ENCODE data around the gene RPS6KA2. TPM values are rescaled to one million over a fixed set of nuclear protein-coding genes. Genes with fewer than 3 reads are reported as not detected.
"Not testable (repeated sequence)": the region's sequence is repeated elsewhere in the genome, so short reads cannot be mapped to it uniquely, and the experiment has no call there.

The RPS6KA2 gene
- total and polyA plus RNA-seq, 5 experiments from 2014 or later: 2.1 to 13.6 (median 4.8) TPM

DNA sequence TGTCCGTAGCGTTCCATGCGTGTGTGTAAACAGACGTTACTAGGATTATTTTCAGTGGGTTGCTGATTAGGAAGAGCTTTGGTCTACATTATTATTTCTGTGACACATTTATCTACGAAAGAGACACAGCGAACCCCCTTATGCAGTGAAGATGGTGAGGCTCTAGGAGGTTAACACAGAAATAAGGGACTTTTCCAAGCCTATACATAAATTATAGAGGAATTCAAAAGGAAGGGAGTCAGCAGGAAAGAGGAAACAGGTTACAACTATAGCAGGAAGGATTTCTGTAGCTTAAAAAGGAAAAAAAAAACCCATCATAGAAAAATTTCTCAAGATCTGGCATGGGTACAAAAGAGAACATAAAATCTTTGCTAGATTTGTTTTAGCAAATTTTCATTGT is 12.9 kb upstream of the RPS6KA2 start:
- H3K27ac Mint-ChIP-seq: no peak overlapping the region
- H3K9me3 Mint-ChIP-seq: peaks cover 0 to 27% (median 14%) of the 10 kb centered on the region in 9 donors
- peaks cover 8 to 17% (median 10%) of the 10 kb centered on the region in 4 donors for H3K4me1 Mint-ChIP-seq
- POLR2A ChIA-PET: no interaction called here
- H3K36me3 Mint-ChIP-seq: peaks cover 0 to 21% (median 2%) of the 10 kb centered on the region in 3 donors
- no peak overlapping the region for H3K4me3 Mint-ChIP-seq
- peaks cover 14 to 61% (median 35%) of the 10 kb centered on the region in 5 donors for H3K27me3 Mint-ChIP-seq
- DNase-seq: no peak
- no peak for ATAC-seq

DNA sequence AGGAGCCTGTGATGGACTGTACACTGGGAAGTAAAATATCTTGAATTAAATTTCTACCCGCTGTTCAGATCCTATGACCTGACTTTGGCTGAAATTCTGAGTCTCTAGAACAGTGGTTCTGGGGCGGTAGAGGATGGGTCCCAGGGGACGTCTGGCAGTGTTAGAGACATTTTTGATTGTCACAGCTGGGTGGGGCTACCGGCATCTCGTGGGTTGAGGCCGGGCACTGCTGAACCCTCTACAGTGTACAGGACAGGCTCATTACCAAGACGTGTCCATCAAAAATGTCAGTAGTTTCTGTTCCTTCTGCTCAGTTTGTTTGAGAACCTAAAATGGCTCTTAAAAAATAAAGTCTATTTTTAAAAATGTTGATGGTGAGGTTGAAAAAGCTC is 11.5 kb upstream of the RPS6KA2 start:
- ATAC-seq: no peak
- H3K9me3 Mint-ChIP-seq: peaks cover 0 to 21% (median 9%) of the 10 kb centered on the region in 9 donors
- no peak for DNase-seq
- no peak overlapping the region for H3K4me3 Mint-ChIP-seq
- no peak overlapping the region for H3K27ac Mint-ChIP-seq
- H3K27me3 Mint-ChIP-seq: peaks cover 14 to 67% (median 40%) of the 10 kb centered on the region in 5 donors
- POLR2A ChIA-PET: no interaction called here
- H3K4me1 Mint-ChIP-seq: peaks cover 9 to 17% (median 10%) of the 10 kb centered on the region in 4 donors
- peaks cover 0 to 11% (median 2%) of the 10 kb centered on the region in 3 donors for H3K36me3 Mint-ChIP-seq

- Mint-ChIP-seq H3K4me3 (no peak overlapping the region), H3K27me3 (peaks cover 14 to 71% (median 40%) of the 10 kb centered on the region in 5 donors), H3K4me1 (peaks cover 9 to 17% (median 10%) of the 10 kb centered on the region in 4 donors), H3K27ac (no peak overlapping the region), H3K9me3 (peaks cover 0 to 15% (median 6%) of the 10 kb centered on the region in 9 donors), H3K36me3 (peaks cover 0 to 6% (median 2%) of the 10 kb centered on the region in 3 donors)
- POLR2A ChIA-PET: no interaction called here
- ATAC-seq (no peak), DNase-seq (no peak)
Observed at GRCh38 chr6:166637812-166638572, 10.9 kb upstream of the RPS6KA2 start.

DNA sequence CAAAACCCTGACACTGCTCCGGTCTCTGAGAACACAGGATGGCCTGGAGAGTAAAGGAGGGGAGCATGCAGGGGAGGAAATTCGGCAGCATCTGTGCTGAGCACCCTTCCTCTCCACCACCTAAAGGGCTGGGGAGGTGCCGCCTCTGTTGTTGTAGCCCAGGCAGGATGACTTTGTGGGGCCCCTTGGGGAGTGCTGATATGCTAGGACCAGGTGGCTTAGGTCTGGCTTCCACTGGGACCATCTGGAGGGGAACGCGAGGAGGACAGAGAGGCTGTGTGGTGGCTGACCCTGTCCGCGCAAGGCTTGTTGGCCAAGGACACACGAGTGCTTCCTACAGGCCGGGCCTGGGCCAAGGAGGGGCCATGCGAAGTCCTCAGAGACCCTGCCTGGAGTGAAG is 9.9 kb upstream of the RPS6KA2 start:
- no peaks in the 10 kb centered on the region for H3K36me3 Mint-ChIP-seq
- H3K9me3 Mint-ChIP-seq: peaks cover 0 to 4% (median 0%) of the 10 kb centered on the region in 9 donors
- H3K27ac Mint-ChIP-seq: no peak overlapping the region
- H3K4me1 Mint-ChIP-seq: peaks cover 9 to 17% (median 10%) of the 10 kb centered on the region in 4 donors
- ATAC-seq (no peak), DNase-seq (no peak)
- peaks cover 14 to 82% (median 43%) of the 10 kb centered on the region in 5 donors for H3K27me3 Mint-ChIP-seq
- H3K4me3 Mint-ChIP-seq: no peak overlapping the region
- POLR2A ChIA-PET: no interaction called here

DNA sequence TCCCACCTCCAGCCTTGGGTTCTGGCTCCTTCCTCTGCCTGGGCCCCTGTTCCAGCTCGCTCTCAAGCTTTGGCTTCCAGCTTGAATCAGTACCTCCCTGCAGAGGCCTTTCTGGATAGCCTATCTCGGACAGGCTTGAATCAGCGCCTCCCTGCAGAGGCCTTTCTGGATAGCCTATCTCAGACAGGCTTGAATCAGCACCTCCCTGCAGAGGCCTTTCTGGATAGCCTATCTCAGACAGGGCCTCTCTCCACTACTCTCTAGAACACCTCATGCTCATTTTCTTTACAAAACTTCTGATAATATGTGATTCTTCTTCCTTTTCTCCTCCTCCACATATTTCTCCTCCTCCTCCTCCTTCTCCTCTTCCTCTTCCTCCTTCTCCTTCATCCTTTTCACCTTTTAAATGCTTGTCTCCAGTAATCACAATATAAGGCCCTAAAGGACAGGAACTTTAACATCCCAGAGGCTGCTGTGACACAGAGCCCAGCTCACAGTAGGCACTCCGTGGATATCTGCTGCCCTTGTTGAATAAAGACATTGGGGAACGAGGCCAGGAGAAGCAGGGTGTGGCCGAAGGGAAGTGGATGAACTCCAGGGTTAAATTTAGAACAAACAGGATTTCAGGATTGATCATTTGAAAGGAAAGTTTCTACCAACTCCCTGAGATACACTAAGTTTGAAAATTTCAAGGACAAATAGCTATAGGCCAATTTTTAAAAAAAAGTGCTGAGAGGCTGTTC is 9.3 kb upstream of the RPS6KA2 start:
- H3K36me3 Mint-ChIP-seq: no peaks in the 10 kb centered on the region
- ATAC-seq (no peak), DNase-seq (no peak)
- peaks cover 14 to 88% (median 47%) of the 10 kb centered on the region in 5 donors for H3K27me3 Mint-ChIP-seq
- no peak overlapping the region for H3K4me3 Mint-ChIP-seq
- H3K27ac Mint-ChIP-seq: peak overlapping the region in 2 of 10 donors; percentile 2 to 19
- POLR2A ChIA-PET: no interaction called here
- peaks cover 9 to 17% (median 10%) of the 10 kb centered on the region in 4 donors for H3K4me1 Mint-ChIP-seq
- H3K9me3 Mint-ChIP-seq: no peaks in the 10 kb centered on the region

GRCh38 chr6:166635013-166635970 is 8.2 kb upstream of the RPS6KA2 start:
- Mint-ChIP-seq H3K4me3 (no peak overlapping the region), H3K9me3 (no peaks in the 10 kb centered on the region), H3K4me1 (peaks cover 6 to 12% (median 6%) of the 10 kb centered on the region in 4 donors), H3K36me3 (no peaks in the 10 kb centered on the region), H3K27me3 (peaks cover 14 to 84% (median 47%) of the 10 kb centered on the region in 5 donors), H3K27ac (peak overlapping the region in 2 of 10 donors; percentile 34 to 75)
- DNase-seq: no peak
- POLR2A ChIA-PET: no interaction called here
- no peak for ATAC-seq

GRCh38 chr6:166634581-166634980 is 7.5 kb upstream of the RPS6KA2 start:
- H3K36me3 Mint-ChIP-seq, H3K27ac Mint-ChIP-seq, H3K4me3 Mint-ChIP-seq, POLR2A ChIA-PET, ATAC-seq, H3K4me1 Mint-ChIP-seq, H3K9me3 Mint-ChIP-seq, DNase-seq: not testable (repeated sequence)
- H3K27me3 Mint-ChIP-seq: peaks cover 17 to 84% (median 48%) of the 10 kb centered on the region in 5 donors

DNA sequence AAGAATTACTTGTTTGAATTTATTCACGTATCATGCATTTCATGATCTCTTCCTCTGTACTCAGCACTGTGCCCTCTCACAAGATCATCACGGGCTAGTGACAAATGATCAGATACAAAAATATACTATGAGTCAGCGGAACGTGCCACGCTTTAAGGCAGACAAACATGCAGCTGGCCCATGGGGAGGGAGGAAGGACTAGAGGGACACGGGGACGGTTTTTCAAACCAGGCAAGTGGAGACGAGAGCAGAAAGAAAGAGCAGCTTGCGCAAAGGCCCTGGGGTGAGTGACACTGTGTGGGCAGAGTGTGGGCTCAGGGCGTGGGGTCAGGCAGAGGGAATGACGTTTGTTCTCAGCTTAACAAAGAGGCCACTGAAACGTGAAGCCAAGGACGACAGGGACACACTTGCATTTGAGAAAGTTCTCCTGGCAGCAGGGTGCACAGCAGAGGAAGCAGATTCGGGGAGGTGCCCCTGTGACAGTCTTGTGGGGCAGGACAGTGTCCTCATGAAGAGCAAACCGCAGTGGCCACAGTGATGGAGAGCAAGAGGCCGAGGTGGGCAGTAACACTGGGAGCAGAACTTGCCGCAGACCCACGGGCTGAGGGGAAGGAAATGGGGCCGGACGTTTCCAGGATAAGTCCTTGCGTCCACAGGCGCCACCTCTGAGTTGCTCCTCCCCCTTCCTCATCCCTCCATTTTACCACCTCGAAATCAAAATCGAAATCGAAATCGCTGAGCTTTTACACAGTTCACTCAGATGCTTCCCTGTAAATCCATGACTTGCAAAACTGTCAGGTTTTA is 6.9 kb upstream of the RPS6KA2 start:
- Mint-ChIP-seq H3K4me1 (peaks cover 0 to 7% (median under 1%) of the 10 kb centered on the region in 4 donors), H3K4me3 (no peak overlapping the region), H3K9me3 (no peaks in the 10 kb centered on the region), H3K27ac (peak overlapping the region in 1 of 10 donors; percentile 73), H3K27me3 (peaks cover 19 to 83% (median 44%) of the 10 kb centered on the region in 5 donors), H3K36me3 (no peaks in the 10 kb centered on the region)
- no peak for ATAC-seq
- DNase-seq: no peak
- POLR2A ChIA-PET: no interaction called here

DNA sequence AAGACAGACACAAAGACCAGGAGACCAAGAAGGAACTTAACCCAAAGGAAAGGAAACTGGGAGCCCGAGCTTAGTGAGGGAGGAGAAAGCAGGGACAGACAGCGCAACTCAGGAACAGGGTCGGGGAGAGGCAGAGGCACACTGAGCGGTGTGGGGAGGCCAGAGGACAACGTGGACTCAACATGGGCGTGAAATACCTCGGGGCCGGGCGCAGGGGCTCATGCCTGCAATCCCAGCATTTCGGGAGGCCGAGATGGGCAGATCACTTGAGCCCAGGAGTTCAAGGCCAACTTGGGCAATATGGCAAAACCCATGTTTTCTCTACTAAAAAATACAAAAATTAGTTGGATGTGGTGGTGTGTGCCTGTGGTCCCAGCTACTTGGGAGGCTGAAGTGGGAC is 5.7 kb upstream of the RPS6KA2 start:
- peaks cover 7 to 11% (median 8%) of the 10 kb centered on the region in 4 donors for H3K4me1 Mint-ChIP-seq
- POLR2A ChIA-PET: no interaction called here
- H3K4me3 Mint-ChIP-seq: no peak overlapping the region
- no peaks in the 10 kb centered on the region for H3K9me3 Mint-ChIP-seq
- ATAC-seq: no peak
- no peak overlapping the region for H3K27ac Mint-ChIP-seq
- no peak for DNase-seq
- H3K36me3 Mint-ChIP-seq: no peaks in the 10 kb centered on the region
- peaks cover 19 to 71% (median 39%) of the 10 kb centered on the region in 5 donors for H3K27me3 Mint-ChIP-seq

- POLR2A ChIA-PET: interaction anchor here (0.7 kb wide), 1 partner anchor 15 kb away, joined by 3 read pairs; no protein-coding TSS in a partner anchor
- Mint-ChIP-seq H3K4me3 (no peak overlapping the region), H3K27me3 (peaks cover 16 to 56% (median 28%) of the 10 kb centered on the region in 5 donors), H3K36me3 (no peaks in the 10 kb centered on the region), H3K27ac (no peak overlapping the region), H3K4me1 (peaks cover 12 to 25% (median 16%) of the 10 kb centered on the region in 4 donors), H3K9me3 (no peaks in the 10 kb centered on the region)
- ATAC-seq: no peak
- no peak for DNase-seq
Observed at GRCh38 chr6:166630462-166630861, 3.4 kb upstream of the RPS6KA2 start.

DNA sequence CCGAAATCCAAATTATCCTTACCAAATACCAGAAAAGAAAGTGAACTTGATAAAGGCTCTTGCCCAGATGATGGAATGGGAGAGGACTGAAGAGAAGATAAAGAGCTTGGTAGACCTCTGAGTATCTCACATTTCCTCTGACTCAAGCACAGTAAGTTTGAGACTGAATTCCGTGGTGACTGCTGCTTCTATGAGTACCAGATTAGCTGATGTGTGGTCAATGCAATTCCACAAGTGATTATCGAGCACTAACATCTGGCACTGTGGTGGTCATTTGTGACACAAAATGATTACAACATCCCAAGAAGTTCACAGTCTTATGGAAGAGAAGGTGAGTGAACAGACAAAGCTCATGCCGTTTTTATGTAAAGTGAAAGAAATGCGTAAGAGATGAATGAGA is 2.6 kb upstream of the RPS6KA2 start:
- Mint-ChIP-seq H3K9me3 (no peaks in the 10 kb centered on the region), H3K4me1 (peaks cover 14 to 26% (median 16%) of the 10 kb centered on the region in 4 donors), H3K27me3 (peaks cover 15 to 56% (median 32%) of the 10 kb centered on the region in 5 donors), H3K27ac (peak overlapping the region in 1 of 10 donors; percentile 47), H3K4me3 (peak overlapping the region in 1 of 10 donors; percentile 16), H3K36me3 (no peaks in the 10 kb centered on the region)
- DNase-seq (no peak), ATAC-seq (no peak)
- POLR2A ChIA-PET: no interaction called here

All from naive thymus-derived CD8-positive, alpha-beta T cell (primary cell).